ENCODE results near the gene ITM2B. TPM values are rescaled to one million over a fixed set of nuclear protein-coding genes. Genes with fewer than 3 reads are reported as not detected.

The ITM2B gene
- total RNA-seq, 1 experiment from 2014 or later: 105 TPM

GRCh38 chr13:48232420-48233045 lies 473 bp upstream of the ITM2B start:
- H3K9me2 ChIP-seq (replicated peaks; ENCODE audit: low read length): no peaks in the 10 kb centered on the region
- H2AFZ ChIP-seq (ENCODE audit: low read length): peak overlapping the region; percentile 97
- no peaks in the 10 kb centered on the region for H4K20me1 ChIP-seq (ENCODE audit: low read length)
- ChIA-PET POLR2A (ENCODE audit: unreplicated experiment) (interaction anchor here (0.7 kb wide), 1 partner anchor 101 kb away, joined by 4 read pairs; no protein-coding TSS in a partner anchor), CTCF (no interaction called here)
- no peak for TF ChIP-seq EZH2phosphoT487 (IDR thresholded peaks at IDR 0.05; ENCODE audit: borderline replicate concordance, low read length)
- TF ChIP-seq EZH2 (IDR thresholded peaks at IDR 0.05; ENCODE audit: low read length, unreplicated experiment): no peak
- no peak for TF ChIP-seq CTCF (conservative IDR thresholded peaks at IDR 0.05; ENCODE audit: low read depth, low read length)
- BruUV-seq (replicated peaks): TSS peak; percentile 33
- no peaks in the 10 kb centered on the region for H3F3A ChIP-seq (ENCODE audit: low read length, unreplicated experiment)
- peak overlapping the region; percentile 88 for H3K4me3 ChIP-seq (ENCODE audit: low read length)
- H3K27ac ChIP-seq (ENCODE audit: low read length): no peak overlapping the region
- H3K9ac ChIP-seq (ENCODE audit: low read length): peak overlapping the region; percentile 50
- H3K4me1 ChIP-seq (ENCODE audit: insufficient read depth, low read length): peaks cover 30% of the 10 kb centered on the region
- ATAC-seq: peak; percentile 27
- H3K27me3 ChIP-seq (ENCODE audit: low read length): no peaks in the 10 kb centered on the region
- no peaks in the 10 kb centered on the region for H3K36me3 ChIP-seq (ENCODE audit: low read depth, low read length)
- H3K4me2 ChIP-seq (ENCODE audit: low read length): peak overlapping the region; percentile 91
- intact Hi-C loops (cut with micrococcal nuclease): loop anchor here (2.0 to 10.0 kb wide), 4 partner anchors 70 to 352 kb away; partner anchors contain the start of gene RB1
- peaks cover 42% of the 10 kb centered on the region for H3K79me2 ChIP-seq (ENCODE audit: low read length)
- no peaks in the 10 kb centered on the region for H3K9me3 ChIP-seq (ENCODE audit: low read length)
- peak; percentile 4 for DNase-seq

GRCh38 chr13:48233889-48234488 lies 983 bp downstream of the ITM2B start:
- Histone ChIP-seq H3K9me2 (replicated peaks; ENCODE audit: low read length) (no peaks in the 10 kb centered on the region), H3K27me3 (ENCODE audit: low read length) (no peaks in the 10 kb centered on the region), H3K9me3 (ENCODE audit: low read length) (no peaks in the 10 kb centered on the region), H3K4me3 (ENCODE audit: low read length) (peak overlapping the region; percentile 88), H4K20me1 (ENCODE audit: low read length) (no peaks in the 10 kb centered on the region), H3F3A (ENCODE audit: low read length, unreplicated experiment) (no peaks in the 10 kb centered on the region), H2AFZ (ENCODE audit: low read length) (peak overlapping the region; percentile 63), H3K27ac (ENCODE audit: low read length) (no peak overlapping the region), H3K36me3 (ENCODE audit: low read depth, low read length) (no peaks in the 10 kb centered on the region), H3K4me2 (ENCODE audit: low read length) (peak overlapping the region; percentile 94), H3K79me2 (ENCODE audit: low read length) (peaks cover 53% of the 10 kb centered on the region), H3K9ac (ENCODE audit: low read length) (peak overlapping the region; percentile 84), H3K4me1 (ENCODE audit: insufficient read depth, low read length) (peaks cover 32% of the 10 kb centered on the region)
- intact Hi-C loops (cut with micrococcal nuclease): loop anchor here (2.0 to 10.0 kb wide), 4 partner anchors 68 to 351 kb away; partner anchors contain the start of gene RB1
- DNase-seq: peak; percentile 29
- BruUV-seq (replicated peaks): TSS peak; percentile 52
- POLR2A ChIA-PET (ENCODE audit: unreplicated experiment): no interaction called here
- CTCF ChIA-PET: no interaction called here
- ATAC-seq: no peak; the same call in 1 of the 2 replicates
- TF ChIP-seq EZH2phosphoT487 (IDR thresholded peaks at IDR 0.05; ENCODE audit: borderline replicate concordance, low read length) (no peak), CTCF (conservative IDR thresholded peaks at IDR 0.05; ENCODE audit: low read depth, low read length) (no peak), EZH2 (IDR thresholded peaks at IDR 0.05; ENCODE audit: low read length, unreplicated experiment) (no peak)
